ENCODE measurements around the gene LRCH1.
A peak's percentile ranks its signal among the peaks of the same experiment; 100 is the strongest.

The LRCH1 gene

DNA sequence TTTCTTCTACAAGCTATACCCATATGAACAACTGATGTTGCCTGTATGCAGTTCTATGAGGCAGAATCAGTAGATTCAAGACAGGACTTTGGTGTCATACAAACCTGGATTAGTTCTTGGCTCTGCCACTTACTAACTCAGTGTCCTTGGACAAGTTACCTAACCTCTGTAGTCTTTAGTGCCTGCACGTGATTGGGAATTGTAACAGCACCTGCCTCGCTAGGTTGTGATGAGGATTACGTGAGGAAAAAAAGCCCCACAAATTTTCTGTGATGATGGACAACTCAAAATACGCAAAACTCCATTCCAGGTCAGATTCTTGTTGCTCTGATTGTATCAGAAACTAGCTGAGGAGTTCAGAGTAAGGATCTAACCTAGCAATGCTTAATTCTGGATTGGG lies 89.3 kb downstream of the LRCH1 start:
- H3K4me3 ChIP-seq (ENCODE audit: low read length), result no peak overlapping the region
- DNase-seq (ENCODE audit: low read depth, low spot score), result no peak

DNA sequence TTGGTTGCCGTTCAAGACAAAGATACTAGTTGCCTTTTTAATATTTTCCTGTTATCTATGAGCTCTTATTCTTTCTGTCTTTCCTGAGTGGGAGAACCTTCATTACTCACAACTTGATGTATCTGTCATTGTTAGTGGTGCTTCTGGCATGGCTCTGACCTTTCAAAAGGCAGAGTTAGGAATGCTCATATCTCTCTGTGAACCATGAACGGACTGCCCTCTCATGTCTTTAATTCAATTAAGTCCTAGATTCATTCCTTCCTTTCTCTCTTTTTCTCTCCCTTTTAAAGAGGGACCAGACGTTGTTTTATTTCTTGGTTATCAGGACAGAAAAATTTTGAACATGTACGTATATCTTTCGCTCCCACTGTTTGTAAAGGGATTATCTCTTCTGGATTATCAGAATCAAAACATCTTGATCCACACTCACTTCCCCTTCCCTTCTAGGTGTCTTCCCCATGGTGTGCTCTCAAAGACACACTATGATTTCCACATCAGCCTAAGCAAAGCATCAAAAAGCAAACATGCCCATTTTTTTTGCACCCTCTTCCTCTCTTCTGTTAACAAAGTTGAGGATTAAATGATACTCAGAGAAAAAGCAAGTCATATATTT lies 90.3 kb downstream of the LRCH1 start:
- H3K4me3 ChIP-seq (ENCODE audit: low read length), result no peak overlapping the region
- no peak for DNase-seq (ENCODE audit: low read depth, low spot score)

DNA sequence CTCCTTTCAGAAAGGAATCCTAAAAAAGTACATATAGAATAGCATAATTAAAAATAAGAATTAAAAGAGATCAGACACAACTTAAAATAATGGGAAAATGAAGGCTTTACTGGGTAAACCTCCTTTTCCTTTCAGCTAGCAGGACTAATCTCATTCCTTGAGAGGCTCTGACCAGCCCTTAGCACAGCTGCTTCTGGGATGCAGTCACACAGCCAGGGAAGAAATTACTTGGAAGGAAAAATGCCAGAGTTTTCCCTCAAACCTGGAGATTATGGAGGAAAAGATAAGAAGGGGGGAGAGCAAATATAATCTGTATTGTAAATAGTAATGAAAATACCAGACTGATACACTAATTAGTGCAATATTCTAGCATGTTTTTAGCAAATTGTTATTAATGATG lies 91.8 kb downstream of the LRCH1 start:
- H3K4me3 ChIP-seq (ENCODE audit: low read length), result no peak overlapping the region
- DNase-seq (ENCODE audit: low read depth, low spot score), result no peak

DNA sequence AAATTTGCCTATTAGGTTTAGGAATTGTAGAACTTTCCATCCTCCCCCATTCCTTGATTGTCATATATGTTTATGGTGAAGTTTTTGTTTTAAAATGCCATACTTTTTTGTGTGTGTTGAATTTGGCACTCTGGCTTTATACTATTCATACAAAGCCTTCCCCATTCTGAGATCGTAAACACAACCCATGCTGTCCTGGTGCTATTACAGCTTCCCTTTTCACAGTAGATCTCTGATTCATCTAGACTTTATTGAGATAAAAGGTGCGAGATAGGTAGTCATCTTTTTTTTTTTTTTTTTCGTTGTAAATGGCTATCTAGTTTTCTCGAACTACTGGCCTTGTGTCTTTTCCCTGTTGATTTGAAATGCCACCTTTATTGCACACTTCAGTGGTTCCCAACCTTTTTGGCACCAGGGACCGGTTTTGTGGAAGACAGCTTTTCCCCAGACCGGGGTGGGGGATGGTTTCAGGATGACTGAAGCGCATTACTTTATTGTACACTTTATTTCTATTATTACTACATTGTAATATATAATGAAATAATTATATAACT lies 94.6 kb downstream of the LRCH1 start:
- DNase-seq (ENCODE audit: low read depth, low spot score), result no peak
- H3K4me3 ChIP-seq (ENCODE audit: low read length), result no peak overlapping the region

DNA sequence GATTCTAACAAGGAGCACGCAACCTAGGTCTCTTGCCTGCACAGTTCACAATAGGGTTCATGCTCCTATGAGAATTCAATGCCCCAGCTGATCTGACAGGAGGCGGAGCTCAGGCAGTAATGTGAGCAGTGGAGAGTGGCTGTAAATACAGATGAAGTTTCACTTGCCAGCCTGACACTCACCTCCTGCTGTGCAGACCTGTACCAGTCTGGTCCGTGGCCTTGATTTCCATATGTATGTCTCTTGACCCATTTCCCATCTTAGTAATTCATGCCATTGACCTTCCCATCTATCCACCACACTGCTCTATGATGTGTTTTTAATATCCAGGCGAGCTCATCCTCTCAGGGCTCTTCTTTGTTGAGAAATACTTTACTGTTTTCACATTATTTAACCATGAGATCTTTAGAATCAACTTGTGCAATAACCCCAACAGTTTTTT lies 95.2 kb downstream of the LRCH1 start:
- DNase-seq (ENCODE audit: low read depth, low spot score), result no peak
- H3K4me3 ChIP-seq (ENCODE audit: low read length), result no peak overlapping the region

DNA sequence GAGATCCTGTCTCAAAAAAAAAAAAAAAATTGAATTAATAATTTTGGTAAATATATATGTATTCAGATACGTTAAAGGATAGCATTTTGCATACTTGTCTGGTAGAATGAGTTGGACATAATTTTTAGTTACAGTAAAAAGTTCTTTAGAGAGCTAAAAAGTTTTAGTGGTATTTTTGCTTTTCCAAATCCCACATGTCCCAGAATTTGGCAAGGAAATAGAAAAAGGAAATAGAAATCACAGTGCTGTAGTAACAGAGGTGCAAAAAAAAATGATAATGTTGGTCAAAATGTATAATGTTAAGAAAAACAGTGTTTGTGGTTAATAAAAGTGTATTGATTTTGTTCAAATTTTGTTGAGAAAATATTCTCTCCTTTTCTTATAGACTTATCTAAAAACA lies 96.8 kb downstream of the LRCH1 start:
- DNase-seq (ENCODE audit: low read depth, low spot score), result no peak
- H3K4me3 ChIP-seq (ENCODE audit: low read length), result no peak overlapping the region

DNA sequence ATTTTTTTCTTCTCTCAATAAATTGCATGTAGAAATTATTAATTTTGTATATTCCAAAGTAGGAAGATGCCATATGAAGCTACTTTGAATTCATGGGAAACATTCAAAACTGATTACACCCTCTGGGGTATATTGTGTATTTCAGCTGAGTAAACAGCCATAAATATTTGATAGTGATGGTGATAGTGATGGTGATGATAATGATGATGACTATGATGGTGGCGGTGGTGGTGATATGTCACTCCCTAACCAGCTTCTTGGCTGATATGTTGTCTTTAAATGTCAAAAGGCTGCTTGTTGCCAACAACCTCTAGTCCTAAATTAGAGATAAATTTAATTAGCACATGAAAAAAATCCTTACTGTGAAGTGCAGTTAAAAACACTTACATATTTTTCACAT lies 102.0 kb downstream of the LRCH1 start:
- H3K4me3 ChIP-seq (ENCODE audit: low read length), result no peak overlapping the region

DNA sequence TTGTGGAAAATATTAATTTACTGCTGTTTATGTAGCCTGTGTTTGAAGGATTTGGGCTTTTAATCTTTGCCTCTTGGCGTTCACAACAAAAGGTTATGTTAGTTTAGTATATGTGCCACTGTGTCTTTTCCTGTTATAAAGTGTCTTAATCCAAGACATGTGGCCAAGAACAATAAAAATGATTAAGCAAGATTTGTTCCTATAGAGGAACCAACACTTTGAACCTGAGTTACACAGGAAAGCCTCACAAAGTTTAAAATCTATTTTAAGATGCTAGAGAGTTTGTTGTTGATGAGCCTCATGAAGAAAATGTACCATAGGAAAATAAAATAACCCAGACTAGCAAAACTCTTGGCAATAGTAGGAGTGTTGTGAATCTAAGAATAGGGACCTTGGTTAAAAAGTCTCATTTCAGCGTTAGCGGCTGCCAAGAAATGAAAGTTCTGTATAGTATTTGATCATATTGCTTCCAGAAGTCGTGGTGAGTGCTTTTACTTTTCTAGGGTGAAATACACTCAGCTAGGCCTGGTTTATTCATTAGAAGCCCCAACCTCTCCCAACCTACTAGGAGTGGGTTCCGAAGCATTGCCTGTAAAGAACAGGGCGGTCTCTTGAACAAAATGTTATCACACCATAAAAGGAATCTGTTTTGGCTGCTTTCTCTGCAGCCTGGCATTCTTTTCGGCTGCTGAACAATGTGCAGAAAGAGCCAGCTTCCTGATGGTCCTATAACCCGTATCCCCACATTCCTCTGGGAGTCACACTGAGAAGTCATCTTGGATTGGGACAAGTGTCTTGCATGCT lies 102.6 kb downstream of the LRCH1 start:
- no peak overlapping the region for H3K4me3 ChIP-seq (ENCODE audit: low read length)
- no peak for DNase-seq (ENCODE audit: low read depth, low spot score)

More for the DNA sequence above, 102.0 kb downstream of the LRCH1 start:
- DNase-seq (ENCODE audit: low read depth, low spot score), result no peak

DNA sequence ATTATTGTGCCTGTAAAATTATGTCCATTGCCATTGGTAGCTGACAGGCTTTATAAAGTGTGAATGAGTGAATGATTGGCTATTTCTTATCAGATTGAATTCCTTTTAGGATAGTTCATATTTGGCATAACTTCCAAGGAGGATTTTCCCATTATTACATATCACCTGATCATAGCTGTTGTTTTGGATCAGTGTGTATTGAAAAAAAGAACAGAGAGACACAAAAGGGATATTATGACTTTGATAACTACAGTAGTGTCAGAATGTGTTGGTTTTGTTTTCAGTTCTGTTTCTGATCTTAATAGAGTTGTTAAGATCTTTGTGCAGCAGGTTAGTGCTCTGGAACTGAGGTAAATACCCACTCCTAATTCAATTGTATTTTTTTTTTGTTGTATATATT lies 103.8 kb downstream of the LRCH1 start:
- H3K4me3 ChIP-seq (ENCODE audit: low read length), result no peak overlapping the region
- DNase-seq (ENCODE audit: low read depth, low spot score), result no peak

DNA sequence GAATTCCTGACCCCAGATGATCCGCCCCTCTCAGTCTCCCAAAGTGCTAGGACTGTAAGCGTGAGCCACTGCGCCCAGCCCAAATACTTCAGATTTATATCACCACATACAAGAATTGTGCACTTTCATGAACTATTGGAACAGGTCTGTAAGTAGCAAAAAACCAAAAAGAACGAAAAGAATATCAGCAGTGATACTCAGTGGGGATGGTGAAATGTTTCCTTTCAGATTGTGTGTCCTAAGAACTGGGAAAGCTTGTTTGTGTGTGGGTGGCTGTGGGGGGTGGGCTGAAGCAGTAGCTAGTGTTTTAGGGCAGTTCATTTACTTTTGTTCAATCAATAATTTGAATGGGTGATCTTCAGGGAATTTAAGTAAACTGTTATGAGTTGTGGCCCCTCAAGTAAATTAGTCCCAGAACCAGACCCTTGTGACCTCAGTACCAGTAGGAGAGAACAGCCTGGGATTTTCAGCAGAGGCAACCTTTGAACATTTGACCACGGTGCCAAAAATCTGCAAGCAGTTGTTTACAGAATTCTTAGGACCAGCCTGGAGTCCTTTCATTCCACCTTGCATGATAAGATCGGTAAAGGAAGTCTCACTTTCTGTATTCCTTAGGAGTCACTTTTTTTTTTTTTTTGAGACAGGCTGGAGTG lies 106.6 kb downstream of the LRCH1 start:
- no peak overlapping the region for H3K4me3 ChIP-seq (ENCODE audit: low read length)
- no peak for DNase-seq (ENCODE audit: low read depth, low spot score)

DNA sequence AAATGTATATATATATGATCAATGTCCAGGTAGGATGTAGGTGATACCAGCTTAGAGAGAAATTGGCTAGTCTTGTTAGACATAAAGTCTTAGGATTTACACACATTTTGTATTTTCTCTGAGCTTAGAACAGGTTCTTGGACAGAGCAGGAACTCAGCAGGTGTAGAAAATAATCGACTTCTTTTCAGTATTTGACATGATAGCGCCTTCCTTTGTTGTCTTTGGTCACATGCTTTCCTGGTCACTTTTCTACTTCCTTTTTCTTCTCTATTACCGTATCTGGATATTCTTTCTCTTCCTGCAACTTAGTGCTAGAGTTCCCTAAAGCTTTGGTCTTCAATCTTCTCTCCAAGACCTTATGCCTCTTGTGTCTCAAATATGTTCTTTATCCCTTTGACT lies 107.4 kb downstream of the LRCH1 start:
- no peak overlapping the region for H3K4me3 ChIP-seq (ENCODE audit: low read length)
- no peak for DNase-seq (ENCODE audit: low read depth, low spot score)

DNA sequence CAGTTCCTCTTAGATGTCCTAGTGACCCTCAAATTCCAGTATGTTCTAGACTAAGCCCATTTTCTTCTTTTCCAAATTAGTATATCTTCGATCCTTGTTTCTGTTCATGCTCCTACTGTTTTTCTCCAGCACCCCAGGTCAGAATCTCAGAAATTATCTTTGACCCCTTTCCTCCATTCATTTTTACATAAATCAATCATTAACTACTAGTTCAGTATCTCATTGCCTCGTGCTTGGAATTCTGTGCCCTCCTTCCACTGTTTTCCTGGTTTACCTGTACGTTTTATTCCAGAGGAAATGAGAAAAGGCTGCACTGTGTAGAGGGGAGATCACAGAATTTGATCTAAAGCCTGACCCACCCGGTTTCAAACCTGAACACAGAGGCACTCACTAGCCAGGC lies 107.9 kb downstream of the LRCH1 start:
- DNase-seq (ENCODE audit: low read depth, low spot score), result no peak
- H3K4me3 ChIP-seq (ENCODE audit: low read length), result no peak overlapping the region

DNA sequence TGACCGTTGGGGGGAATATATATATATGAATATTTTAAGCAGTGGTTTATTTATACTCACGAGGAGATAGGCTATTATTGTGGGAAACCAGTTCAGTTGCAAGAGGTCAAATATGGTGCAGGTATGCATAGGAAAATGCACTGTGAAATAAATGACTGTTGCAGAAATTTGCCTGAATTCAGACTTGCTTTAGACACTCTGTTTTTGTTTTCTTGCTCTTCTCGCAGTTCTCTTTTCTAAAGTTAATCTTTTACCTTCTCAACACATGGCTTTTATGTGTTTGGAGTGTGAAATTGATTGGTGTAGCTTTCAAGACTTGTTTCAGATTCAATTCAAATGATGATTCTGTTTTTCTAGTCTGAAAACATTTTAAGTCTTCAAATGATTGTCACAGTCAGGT lies 109.7 kb downstream of the LRCH1 start:
- no peak for DNase-seq (ENCODE audit: low read depth, low spot score)

DNA sequence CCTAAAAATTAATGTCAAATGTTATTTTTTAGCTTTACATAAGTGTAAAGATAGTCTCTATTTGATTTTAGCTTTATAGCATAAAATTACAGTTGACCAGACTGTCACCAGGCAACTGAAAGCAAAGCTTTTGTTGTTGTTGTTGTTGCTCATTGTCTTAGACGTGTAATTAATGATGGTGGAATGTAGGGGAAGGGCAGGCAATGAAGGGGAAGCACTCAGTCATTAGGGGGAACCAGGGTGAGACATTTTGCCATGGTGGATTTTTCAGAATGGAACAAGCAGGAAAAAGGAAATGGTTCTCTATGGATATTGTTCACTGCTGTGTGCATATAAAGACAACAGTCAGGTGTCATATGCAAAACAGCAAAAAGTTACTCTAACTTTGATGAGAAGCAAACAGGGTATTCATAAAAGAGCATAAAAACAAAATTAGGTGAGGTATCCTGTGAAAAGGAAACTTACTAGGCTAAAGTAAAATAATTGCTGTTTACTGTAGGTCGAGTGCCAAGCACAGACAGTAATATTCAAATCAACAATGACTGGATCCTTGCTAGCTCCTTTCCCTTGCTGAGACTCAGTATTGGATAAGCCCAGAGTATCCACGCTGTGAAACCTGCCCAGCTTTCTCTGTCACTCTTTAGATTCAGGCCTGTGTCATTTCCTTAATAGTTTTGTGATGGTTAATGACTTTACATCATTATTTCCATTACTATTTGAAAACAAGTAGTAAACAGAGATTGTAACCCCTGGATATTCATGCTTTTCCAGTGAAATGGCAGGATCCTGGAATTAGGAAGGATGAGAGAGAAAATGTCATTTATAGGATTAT lies 110.5 kb downstream of the LRCH1 start:
- no peak for DNase-seq (ENCODE audit: low read depth, low spot score)

More for the DNA sequence above, 109.7 kb downstream of the LRCH1 start:
- H3K4me3 ChIP-seq (ENCODE audit: low read length), result no peak overlapping the region

DNA sequence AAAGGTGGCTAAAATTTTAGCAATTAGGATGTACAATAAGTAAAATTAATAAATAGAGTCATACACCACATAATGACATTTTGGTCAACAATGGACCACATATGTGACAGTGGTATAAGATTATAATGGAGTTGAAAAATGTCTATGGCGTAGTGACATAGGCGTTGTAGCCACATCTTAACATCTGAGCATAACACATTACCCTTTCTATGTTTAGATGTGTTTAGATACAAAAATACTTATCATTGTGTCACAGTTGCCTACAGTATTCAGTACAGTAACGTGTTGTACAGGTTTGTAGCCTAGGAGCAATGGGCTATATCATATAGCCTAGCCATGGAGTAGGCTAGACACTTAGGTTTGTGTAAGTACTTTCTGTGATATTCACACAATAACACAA lies 111.2 kb downstream of the LRCH1 start:
- no peak overlapping the region for H3K4me3 ChIP-seq (ENCODE audit: low read length)
- DNase-seq (ENCODE audit: low read depth, low spot score), result no peak

More for the DNA sequence above, 110.5 kb downstream of the LRCH1 start:
- no peak overlapping the region for H3K4me3 ChIP-seq (ENCODE audit: low read length)

DNA sequence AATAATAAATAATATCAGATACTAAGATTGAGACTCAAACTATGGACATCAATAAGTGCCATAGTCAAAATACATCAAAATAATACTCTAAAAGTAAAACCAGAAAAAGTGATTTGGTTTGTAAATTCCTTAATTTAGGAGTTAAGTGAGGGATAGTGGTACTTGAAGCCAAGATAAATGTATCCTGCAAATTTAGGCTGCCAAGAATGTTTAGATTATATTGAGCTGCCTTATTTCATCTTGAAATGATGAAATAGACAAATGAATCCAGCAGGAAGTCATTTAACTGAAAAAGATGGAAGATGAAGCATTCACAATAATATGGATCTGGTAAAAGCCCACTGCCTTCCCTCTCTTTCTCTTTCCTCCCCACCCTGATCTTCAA lies 112.3 kb downstream of the LRCH1 start:
- DNase-seq (ENCODE audit: low read depth, low spot score), result no peak
- H3K4me3 ChIP-seq (ENCODE audit: low read length), result no peak overlapping the region

DNA sequence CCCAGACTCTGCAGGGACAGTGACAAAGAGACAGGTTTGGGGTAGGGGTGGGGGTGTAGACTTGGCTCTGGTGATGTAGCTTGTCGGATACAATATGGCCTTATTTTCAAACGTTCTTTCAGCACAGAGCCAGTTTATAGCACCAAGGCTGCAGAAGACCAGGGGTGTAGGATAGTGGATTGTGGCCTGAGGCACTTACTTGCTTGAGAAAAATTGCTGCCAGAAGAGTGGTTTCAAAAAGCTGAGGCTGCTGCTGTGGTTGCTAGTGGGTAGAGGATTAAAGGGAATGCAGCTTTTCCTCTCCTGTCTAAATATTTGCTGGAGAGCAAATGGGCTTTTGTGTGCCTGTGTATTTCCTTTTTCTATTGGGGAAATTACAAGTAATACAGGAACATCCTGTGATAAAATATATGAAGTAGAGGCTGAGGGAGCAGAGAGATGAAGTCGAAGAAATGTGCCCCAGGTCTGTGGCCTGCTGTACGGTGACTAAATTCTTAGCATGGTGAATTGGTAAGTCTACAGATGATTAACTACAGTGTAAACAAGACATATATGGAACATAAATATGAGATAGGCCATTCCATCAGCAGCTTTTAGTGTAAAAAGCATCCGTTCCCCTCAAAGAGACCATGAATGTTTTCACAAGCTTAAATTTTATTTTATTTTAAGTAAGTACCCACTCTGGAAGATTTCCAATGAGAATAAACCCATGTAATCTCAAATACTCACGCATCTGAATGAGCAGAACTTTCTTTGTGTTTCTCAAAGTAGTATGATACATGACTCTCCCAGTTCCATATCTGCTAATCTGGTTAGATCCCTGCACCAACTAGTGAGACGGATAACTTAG lies 112.9 kb downstream of the LRCH1 start:
- no peak overlapping the region for H3K4me3 ChIP-seq (ENCODE audit: low read length)
- peak; percentile 39 for DNase-seq (ENCODE audit: low read depth, low spot score)

DNA sequence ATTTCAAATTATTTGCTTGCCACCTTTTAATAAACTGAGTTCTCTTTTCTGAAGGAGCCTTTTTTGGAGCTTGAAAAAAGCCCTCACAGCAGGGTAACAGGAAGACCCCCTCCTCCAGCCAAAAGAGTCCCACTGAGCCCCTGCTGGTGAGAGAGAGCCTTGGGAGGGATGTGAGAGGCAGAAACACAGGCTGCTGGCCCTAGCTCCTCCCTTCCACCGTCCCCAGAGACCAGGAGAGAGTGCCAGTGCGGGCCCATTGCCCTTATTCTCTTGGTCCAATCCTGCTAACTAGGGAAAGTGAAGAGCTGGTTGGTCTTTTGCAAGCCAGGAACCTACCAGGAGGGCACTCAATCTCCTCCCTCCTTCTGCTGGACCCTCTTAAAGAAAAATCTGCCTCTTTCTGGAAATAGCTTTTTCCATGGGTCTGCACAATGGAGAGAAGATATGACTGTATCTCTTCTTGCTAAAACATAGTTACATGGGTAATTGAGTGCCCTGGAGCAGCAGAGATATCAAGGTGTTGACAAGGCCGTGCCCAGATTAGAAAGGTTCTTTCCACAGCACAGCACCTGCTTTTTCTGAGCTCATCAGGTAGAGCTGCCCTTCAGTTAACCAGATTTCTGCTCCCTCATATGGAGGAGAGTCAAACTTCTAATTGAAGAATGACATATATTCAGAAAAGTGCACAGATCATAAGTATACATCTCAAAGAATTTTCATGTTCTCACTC lies 113.9 kb downstream of the LRCH1 start:
- H3K4me3 ChIP-seq (ENCODE audit: low read length), result no peak overlapping the region
- DNase-seq (ENCODE audit: low read depth, low spot score), result no peak

Measured in Jurkat, Clone E6-1 (cell line).